HG02678 (cell line): Measurements from ENCODE around the gene TMEM214.
A peak's percentile ranks its signal among the peaks of the same experiment; 100 is the strongest.

Source experiments
- ATAC-seq: cut with Tn5 transposase; IDR thresholded peaks from one replicate; pipeline ENCODE4 v1.9.1; 2021; ENCODE audit warnings: mild to moderate bottlenecking, moderate library complexity; ENCODE audit not compliant: unreplicated experiment

The TMEM214 gene

DNA sequence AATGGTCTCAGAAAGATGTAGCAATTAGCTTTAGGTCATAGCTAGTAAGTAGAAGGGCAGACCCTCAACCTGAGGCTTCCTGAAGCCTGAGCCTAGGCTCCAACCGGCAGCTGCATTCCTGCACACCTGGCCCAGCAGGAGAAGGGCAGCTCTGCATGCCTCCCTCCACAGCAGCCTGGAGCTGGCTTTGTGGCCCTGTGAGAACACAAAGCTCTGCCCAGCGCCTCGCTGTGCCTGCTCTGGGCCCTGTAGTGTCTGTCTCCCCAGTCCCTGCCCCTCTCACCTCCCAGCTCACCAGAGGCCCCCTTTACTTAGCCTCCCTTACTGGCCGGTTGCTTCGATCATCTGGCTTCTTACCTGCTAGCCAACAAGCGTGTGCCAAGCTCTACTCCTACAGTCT is 6.7 kb downstream of the TMEM214 start:
- no peak for ATAC-seq

DNA sequence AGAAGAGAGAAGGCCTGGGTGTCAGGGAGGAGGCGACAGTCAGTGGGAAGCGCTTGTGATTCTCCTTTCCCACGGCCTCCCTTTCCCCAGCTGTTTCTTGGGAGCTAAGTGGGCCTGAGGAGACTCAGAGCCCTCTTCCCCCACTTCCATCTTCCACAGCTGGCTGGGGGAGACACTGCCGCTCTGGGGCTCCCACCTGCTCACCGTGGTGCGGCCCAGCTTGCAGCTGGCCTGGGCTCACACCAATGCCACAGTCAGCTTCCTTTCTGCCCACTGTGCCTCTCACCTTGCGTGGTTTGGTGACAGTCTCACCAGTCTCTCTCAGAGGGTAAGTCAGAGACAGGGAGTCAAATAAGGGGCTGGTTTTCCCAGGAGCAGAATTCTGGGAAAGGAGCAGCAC is 7.1 kb downstream of the TMEM214 start:
- ATAC-seq = no peak

DNA sequence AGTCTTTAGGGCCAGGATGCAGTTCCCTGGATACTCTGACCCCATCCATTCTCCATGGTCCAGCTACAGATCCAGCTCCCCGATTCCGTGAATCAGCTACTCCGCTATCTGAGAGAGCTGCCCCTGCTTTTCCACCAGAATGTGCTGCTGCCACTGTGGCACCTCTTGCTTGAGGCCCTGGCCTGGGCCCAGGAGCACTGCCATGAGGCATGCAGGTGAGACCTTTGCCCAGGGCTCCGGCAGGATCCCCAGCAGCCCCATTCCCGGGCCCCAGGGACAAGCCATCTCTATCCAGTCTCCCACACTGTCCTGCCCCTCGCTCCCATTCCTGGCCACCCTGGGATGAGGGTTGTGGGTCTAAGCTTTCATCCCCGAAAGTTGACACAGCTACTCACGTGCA is 7.5 kb downstream of the TMEM214 start:
- ATAC-seq = no peak

GRCh38 chr2:27041752-27042151 is 9.0 kb downstream of the TMEM214 start:
- ATAC-seq = no peak

GRCh38 chr2:27042159-27042661 is 9.4 kb downstream of the TMEM214 start:
- no peak for ATAC-seq

DNA sequence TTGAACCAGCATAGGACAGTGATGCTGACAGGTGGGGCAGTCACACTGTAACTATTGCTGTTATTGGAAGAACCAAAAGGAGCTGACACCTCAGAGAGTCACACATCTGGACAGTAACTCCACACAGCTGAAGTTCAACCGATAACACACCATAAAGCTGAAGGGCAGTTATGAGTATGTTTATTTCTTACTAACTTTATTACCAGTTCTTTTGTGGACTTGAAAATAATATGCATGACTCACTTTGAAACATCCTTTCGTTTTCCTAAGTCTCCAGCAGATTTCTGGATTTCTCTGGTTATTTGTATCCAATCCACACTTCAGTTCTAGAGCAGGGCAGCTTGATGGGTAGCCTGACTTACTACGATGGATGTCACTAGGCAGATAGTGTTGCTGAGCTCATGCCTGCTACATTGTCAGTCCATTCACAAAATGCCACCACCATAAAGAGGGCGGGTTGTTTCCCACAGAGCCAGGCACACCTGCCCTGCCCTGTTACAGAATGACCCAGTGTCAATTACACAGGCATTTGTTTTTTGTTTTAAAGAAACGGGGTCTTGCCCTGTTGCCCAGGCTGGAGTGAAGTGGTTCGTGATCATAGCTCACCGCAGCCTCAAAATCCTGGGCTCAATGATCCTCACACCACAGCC is 10.3 kb downstream of the TMEM214 start:
- ATAC-seq = no peak

- peak; percentile 22 for ATAC-seq
Measured at GRCh38 chr2:27049422-27050280, 16.9 kb downstream of the TMEM214 start.

DNA sequence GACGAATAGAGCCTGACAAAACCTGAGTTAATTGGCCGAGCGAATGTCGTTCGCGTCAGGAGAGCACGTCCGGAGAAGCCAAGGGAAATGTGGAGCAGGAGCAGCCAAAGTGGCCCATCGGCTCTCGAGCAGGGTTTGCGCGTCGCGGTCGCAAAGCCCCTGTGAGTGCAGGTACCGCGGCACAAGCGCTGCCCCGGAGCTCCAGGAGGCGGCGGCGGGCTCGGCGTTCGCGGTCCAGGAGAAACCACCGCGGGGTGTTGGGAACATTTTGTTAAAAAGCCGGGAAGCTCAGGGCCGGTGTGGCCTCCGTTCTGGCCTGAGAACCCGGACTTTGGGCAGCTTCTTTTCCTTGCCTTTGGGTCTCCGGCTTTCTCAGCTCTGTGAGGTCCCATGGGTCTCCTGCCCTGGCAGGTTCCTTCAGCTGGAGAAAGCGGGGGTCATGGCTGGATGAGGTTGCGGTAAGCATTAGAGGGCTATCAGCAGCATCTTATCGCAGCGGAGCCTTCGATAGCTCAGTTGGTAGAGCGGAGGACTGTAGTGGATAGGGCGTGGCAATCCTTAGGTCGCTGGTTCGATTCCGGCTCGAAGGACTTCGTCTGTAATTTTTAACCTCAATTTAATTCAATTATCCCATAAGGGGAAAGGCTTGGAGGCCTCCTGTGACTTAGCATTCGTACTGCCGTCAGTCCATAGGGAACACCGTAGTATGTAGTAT is 17.7 kb downstream of the TMEM214 start:
- peak; percentile 46 for ATAC-seq

- peak; percentile 68 for ATAC-seq
Measured at GRCh38 chr2:27050996-27051901, 18.5 kb downstream of the TMEM214 start, which contains the start of gene AGBL5. TSS of gene AGBL5 (plus strand) at chr2:27051668. CDS start at chr2:27052959, 1,291 bp downstream.

- ATAC-seq = no peak
Measured at GRCh38 chr2:27051902-27052645, 19.3 kb downstream of the TMEM214 start.

DNA sequence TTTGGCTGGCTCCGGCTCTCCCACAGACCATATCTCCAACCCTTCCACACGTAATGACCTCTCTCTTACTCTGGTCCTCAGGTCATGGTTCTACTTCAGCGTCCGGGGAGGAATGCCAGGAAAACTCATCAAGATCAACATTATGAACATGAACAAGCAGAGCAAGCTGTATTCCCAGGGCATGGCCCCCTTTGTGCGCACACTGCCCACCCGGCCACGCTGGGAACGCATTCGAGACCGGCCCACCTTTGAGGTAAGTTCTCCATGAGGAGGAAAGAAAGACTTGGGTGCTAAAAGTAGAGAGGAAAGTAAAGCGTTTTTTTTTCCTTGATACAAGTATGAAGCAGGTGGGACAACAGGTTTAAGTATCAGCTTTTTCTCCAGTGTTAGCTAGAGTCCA is 20.6 kb downstream of the TMEM214 start:
- ATAC-seq = no peak

DNA sequence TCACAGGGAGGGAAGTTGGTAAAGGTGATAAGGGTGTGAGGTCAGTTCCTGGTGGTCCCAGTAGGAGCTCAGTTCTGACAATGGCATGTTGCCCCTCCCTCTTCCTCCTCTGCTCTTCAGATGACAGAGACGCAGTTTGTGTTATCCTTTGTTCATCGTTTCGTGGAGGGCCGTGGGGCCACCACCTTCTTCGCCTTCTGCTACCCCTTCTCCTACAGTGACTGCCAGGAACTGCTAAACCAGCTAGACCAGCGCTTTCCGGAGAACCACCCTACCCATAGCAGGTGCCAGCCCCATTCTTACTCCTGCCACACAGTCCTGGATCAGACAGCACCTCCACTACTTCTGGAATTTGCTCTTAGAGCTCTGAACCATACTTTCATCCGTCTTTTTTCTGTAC is 21.0 kb downstream of the TMEM214 start:
- no peak for ATAC-seq

- ATAC-seq = no peak
Measured at GRCh38 chr2:27054721-27055120, 22.0 kb downstream of the TMEM214 start.

- ATAC-seq = no peak
Measured at GRCh38 chr2:27057184-27057583, 24.4 kb downstream of the TMEM214 start.

GRCh38 chr2:27058210-27058609 is 25.4 kb downstream of the TMEM214 start:
- no peak for ATAC-seq

DNA sequence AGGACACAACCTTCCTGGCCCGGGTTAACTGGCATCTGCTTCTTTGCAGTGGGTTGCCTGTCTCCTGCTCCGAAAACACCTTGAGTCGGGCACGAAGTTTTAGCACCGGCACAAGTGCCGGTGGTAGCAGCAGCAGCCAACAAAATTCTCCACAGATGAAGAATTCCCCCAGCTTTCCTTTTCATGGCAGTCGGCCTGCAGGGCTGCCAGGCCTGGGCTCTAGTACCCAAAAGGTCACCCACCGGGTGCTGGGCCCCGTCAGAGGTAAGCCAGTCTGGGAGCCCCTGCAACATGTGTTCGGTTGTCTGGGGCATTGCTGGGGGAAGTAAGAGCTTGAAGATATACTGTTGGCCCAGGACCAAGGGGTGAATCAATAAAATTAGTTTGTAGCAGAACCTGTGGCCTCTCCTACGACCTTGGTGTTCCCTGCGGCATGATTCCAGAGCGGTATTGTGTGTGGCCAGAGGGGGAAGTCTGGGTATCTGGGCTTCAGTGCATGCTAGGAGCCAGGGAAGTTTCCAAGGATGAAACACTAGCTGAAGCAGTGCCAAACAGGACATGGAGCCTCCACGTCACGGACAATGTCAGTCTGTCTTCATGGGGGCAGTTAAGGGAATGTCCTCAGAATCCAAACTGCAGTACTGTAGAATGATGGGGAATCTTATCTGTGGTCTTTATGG is 26.5 kb downstream of the TMEM214 start:
- no peak for ATAC-seq

- no peak for ATAC-seq
Measured at GRCh38 chr2:27060323-27060722, 27.6 kb downstream of the TMEM214 start.

DNA sequence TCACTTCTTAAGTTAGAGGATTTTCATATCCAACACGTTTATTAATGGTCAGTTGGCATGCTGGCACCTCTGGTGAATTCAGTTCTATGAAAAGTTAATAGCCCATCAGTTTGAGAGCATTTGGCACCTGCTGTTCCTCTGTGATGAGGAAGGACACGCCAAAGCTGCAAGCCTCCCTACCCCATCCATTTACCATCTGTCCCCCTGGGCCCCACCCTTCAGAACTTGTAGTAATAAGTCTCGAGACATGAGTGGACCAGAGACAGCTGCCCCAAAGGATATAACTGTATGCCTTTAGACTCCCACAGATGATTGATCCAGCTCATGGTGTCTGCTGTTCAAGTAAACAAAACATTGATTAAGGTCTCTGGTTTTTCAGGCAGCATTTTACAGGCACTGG is 32.4 kb downstream of the TMEM214 start:
- no peak for ATAC-seq

DNA sequence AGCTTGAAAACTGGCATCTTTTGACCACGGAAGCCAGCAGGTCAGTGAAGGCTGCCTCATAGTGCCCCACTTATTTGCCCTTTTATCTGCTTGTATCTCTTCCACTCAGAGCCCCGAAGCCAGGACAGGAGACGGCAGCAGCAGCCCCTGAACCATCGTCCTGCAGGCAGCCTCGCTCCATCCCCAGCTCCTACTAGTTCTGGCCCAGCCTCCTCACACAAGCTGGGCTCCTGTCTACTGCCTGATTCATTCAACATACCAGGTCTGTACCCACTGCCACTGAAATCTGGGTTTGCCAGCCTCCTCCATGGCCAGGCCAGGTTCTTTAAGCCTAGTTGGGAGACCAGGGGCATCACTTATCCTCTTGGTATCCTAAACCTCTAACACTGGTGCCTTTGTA is 34.6 kb downstream of the TMEM214 start:
- no peak for ATAC-seq
